CD8-positive, alpha-beta memory T cell (primary cell): ENCODE data around the gene PDHA2. TPM values are rescaled to one million over a fixed set of nuclear protein-coding genes. Genes with fewer than 3 reads are reported as not detected.
"Not testable (repeated sequence)": the region's sequence is repeated elsewhere in the genome, so short reads cannot be mapped to it uniquely, and the experiment has no call there.

Experiments
- CTCF ChIA-PET: fragments of 350-600 bp; sonication (Branson Sonifier 250); formaldehyde crosslinking; loops from one replicate; lab custom pipeline; 2021; ENCODE audit warnings: antibody characterized with exemption; lab: Charles Lee
- POLR2A ChIA-PET: fragments of 350-600 bp; sonication (Branson Sonifier 250); formaldehyde crosslinking; loops from one replicate; lab custom pipeline; 2021; ENCODE audit warnings: antibody characterized with exemption; lab: Charles Lee
- DNase-seq, 5 donors: peaks; one replicate each; pipeline versions ENCODE4 v3.0.0 to v3.0.0-alpha.2; 2020 to 2022; ENCODE audit warnings: mixed read lengths in 1 of 5
- H3K27ac ChIP-seq: one replicate; pipeline ENCODE4 v1.7.0; 2013; ENCODE audit warnings: low read depth, mild to moderate bottlenecking, low read length, moderate library complexity
- H3K27me3 ChIP-seq: 2 replicates; pipeline ENCODE4 v1.7.0; 2013; ENCODE audit warnings: low read length, mild to moderate bottlenecking; ENCODE audit not compliant: insufficient read depth, poor library complexity, severe bottlenecking
- H3K36me3 ChIP-seq: 2 replicates; pipeline ENCODE4 v1.7.0; 2013; ENCODE audit warnings: mild to moderate bottlenecking, low read length, moderate library complexity; ENCODE audit not compliant: insufficient read depth
- H3K4me1 ChIP-seq: 2 replicates; pipeline ENCODE4 v1.7.0; 2013; ENCODE audit warnings: mild to moderate bottlenecking, low read length, moderate library complexity; ENCODE audit not compliant: insufficient read depth
- H3K4me3 ChIP-seq: 2 replicates; pipeline ENCODE4 v1.7.0; 2013; ENCODE audit warnings: mild to moderate bottlenecking, low read length
- H3K9me3 ChIP-seq: 2 replicates; pipeline ENCODE4 v1.7.0; 2013; ENCODE audit warnings: mild to moderate bottlenecking, low read length
- H3K27ac Mint-ChIP-seq, 8 donors: one replicate each; pipeline ENCODE4 v1.8.0; 2020 to 2021; ENCODE audit warnings: mixed read lengths in 8 of 8, mild to moderate bottlenecking in 6 of 8, inconsistent platforms in 3 of 8, moderate library complexity in 3 of 8
- H3K27me3 Mint-ChIP-seq, 2 donors: one replicate each; pipeline ENCODE4 v1.8.0; 2020 to 2021; ENCODE audit warnings: mixed read lengths in 2 of 2, mild to moderate bottlenecking in 1 of 2, moderate library complexity in 1 of 2
- H3K36me3 Mint-ChIP-seq, 3 donors: one replicate each; pipeline ENCODE4 v1.8.0; 2020 to 2021; ENCODE audit warnings: mixed read lengths in 3 of 3, inconsistent platforms in 1 of 3, mild to moderate bottlenecking in 1 of 3
- H3K4me1 Mint-ChIP-seq, 3 donors: one replicate each; pipeline ENCODE4 v1.8.0; 2020 to 2021; ENCODE audit warnings: mixed read lengths in 3 of 3, inconsistent platforms in 1 of 3, mild to moderate bottlenecking in 1 of 3
- H3K4me3 Mint-ChIP-seq, 7 donors: one replicate each; pipeline ENCODE4 v1.8.0; 2020 to 2021; ENCODE audit warnings: mixed read lengths in 7 of 7, mild to moderate bottlenecking in 6 of 7, moderate library complexity in 4 of 7, inconsistent platforms in 2 of 7
- H3K9me3 Mint-ChIP-seq, 5 donors: one replicate each; pipeline ENCODE4 v1.8.0; 2020 to 2022; ENCODE audit warnings: mixed read lengths in 5 of 5, mild to moderate bottlenecking in 3 of 5, moderate library complexity in 2 of 5, inconsistent platforms in 1 of 5
- polyA plus RNA-seq: library from polyadenylated mRNA; unstranded; fragments of 300-500 nt; fragmentation: Illumina TruSeq; gene quantifications from one replicate; pipeline ENCODE4 v1.2.3, GENCODE V29; 2021
- total RNA-seq, 2 experiments: library from RNA; stranded (reverse); gene quantifications; one replicate each; pipeline ENCODE4 v1.2.3, GENCODE V29; 2021

The PDHA2 gene
- total and polyA plus RNA-seq, 3 experiments from 2014 or later: not detected

GRCh38 chr4:95835672-95836071 lies 4.2 kb upstream of the PDHA2 start:
- no peaks in the 10 kb centered on the region for H3K9me3 ChIP-seq
- no peak for DNase-seq
- no peak overlapping the region for H3K27ac Mint-ChIP-seq
- POLR2A ChIA-PET: no interaction called here
- CTCF ChIA-PET: no interaction called here
- H3K4me1 Mint-ChIP-seq: no peaks in the 10 kb centered on the region
- H3K36me3 Mint-ChIP-seq: no peaks in the 10 kb centered on the region
- peaks cover 0 to 18% (median 0%) of the 10 kb centered on the region in 5 donors for H3K9me3 Mint-ChIP-seq
- H3K4me3 ChIP-seq: no peak overlapping the region
- no peaks in the 10 kb centered on the region for H3K27me3 Mint-ChIP-seq
- H3K4me3 Mint-ChIP-seq: no peak overlapping the region
- no peaks in the 10 kb centered on the region for H3K27me3 ChIP-seq
- H3K4me1 ChIP-seq: no peaks in the 10 kb centered on the region
- H3K36me3 ChIP-seq: no peaks in the 10 kb centered on the region
- no peak overlapping the region for H3K27ac ChIP-seq

GRCh38 chr4:95838192-95838591 lies 1.7 kb upstream of the PDHA2 start:
- CTCF ChIA-PET: no interaction called here
- no peaks in the 10 kb centered on the region for H3K27me3 ChIP-seq
- no peak for DNase-seq
- Mint-ChIP-seq H3K9me3 (peaks cover 0 to 23% (median 3%) of the 10 kb centered on the region in 5 donors), H3K36me3 (no peaks in the 10 kb centered on the region), H3K4me1 (no peaks in the 10 kb centered on the region), H3K27me3 (no peaks in the 10 kb centered on the region), H3K4me3 (no peak overlapping the region), H3K27ac (no peak overlapping the region)
- H3K27ac ChIP-seq: no peak overlapping the region
- H3K4me3 ChIP-seq: no peak overlapping the region
- no peaks in the 10 kb centered on the region for H3K36me3 ChIP-seq
- no peaks in the 10 kb centered on the region for H3K9me3 ChIP-seq
- no peaks in the 10 kb centered on the region for H3K4me1 ChIP-seq
- POLR2A ChIA-PET: no interaction called here

GRCh38 chr4:95847908-95848460 lies 8.1 kb downstream of the PDHA2 start:
- Histone ChIP-seq H3K27ac (no peak overlapping the region), H3K4me3 (no peak overlapping the region), H3K36me3 (no peaks in the 10 kb centered on the region), H3K9me3 (no peaks in the 10 kb centered on the region), H3K27me3 (no peaks in the 10 kb centered on the region), H3K4me1 (no peaks in the 10 kb centered on the region)
- CTCF ChIA-PET: no interaction called here
- no peak overlapping the region for H3K4me3 Mint-ChIP-seq
- POLR2A ChIA-PET: no interaction called here
- no peaks in the 10 kb centered on the region for H3K36me3 Mint-ChIP-seq
- no peaks in the 10 kb centered on the region for H3K4me1 Mint-ChIP-seq
- no peak overlapping the region for H3K27ac Mint-ChIP-seq
- no peaks in the 10 kb centered on the region for H3K27me3 Mint-ChIP-seq
- H3K9me3 Mint-ChIP-seq: peaks cover under 1 to 17% (median 4%) of the 10 kb centered on the region in 5 donors
- no peak for DNase-seq

- Histone ChIP-seq H3K36me3 (no peaks in the 10 kb centered on the region), H3K4me1 (no peaks in the 10 kb centered on the region), H3K27ac (no peak overlapping the region), H3K4me3 (no peak overlapping the region), H3K27me3 (no peaks in the 10 kb centered on the region), H3K9me3 (no peaks in the 10 kb centered on the region)
- Mint-ChIP-seq H3K4me3 (no peak overlapping the region), H3K27me3 (peaks cover 0 to 1% of the 10 kb centered on the region in 2 donors), H3K36me3 (no peaks in the 10 kb centered on the region), H3K27ac (no peak overlapping the region), H3K4me1 (no peaks in the 10 kb centered on the region), H3K9me3 (peaks cover 0 to 16% (median 6%) of the 10 kb centered on the region in 5 donors)
- CTCF ChIA-PET: no interaction called here
- POLR2A ChIA-PET: no interaction called here
- DNase-seq: no peak
These were observed 10.3 kb downstream of the PDHA2 start for GRCh38 chr4:95850161-95850560.

GRCh38 chr4:95857761-95858160 lies 17.9 kb downstream of the PDHA2 start:
- ChIA-PET CTCF (no interaction called here), POLR2A (no interaction called here)
- H3K4me3 Mint-ChIP-seq: no peak overlapping the region
- H3K27me3 ChIP-seq: no peaks in the 10 kb centered on the region
- no peak overlapping the region for H3K27ac ChIP-seq
- H3K9me3 Mint-ChIP-seq: peaks cover 3 to 23% (median 9%) of the 10 kb centered on the region in 5 donors
- H3K4me1 Mint-ChIP-seq: no peaks in the 10 kb centered on the region
- no peaks in the 10 kb centered on the region for H3K36me3 ChIP-seq
- no peaks in the 10 kb centered on the region for H3K4me1 ChIP-seq
- DNase-seq: no peak
- H3K4me3 ChIP-seq: no peak overlapping the region
- no peaks in the 10 kb centered on the region for H3K9me3 ChIP-seq
- no peak overlapping the region for H3K27ac Mint-ChIP-seq
- H3K27me3 Mint-ChIP-seq: peaks cover 0 to 1% of the 10 kb centered on the region in 2 donors
- no peaks in the 10 kb centered on the region for H3K36me3 Mint-ChIP-seq

- H3K4me1 Mint-ChIP-seq: no peaks in the 10 kb centered on the region
- no peaks in the 10 kb centered on the region for H3K27me3 Mint-ChIP-seq
- H3K9me3 Mint-ChIP-seq: peaks cover 15 to 28% (median 22%) of the 10 kb centered on the region in 5 donors
These were observed 28.0 kb downstream of the PDHA2 start for GRCh38 chr4:95867919-95868318.

GRCh38 chr4:95869414-95869813 lies 29.5 kb downstream of the PDHA2 start:
- H3K4me3 Mint-ChIP-seq, H3K36me3 ChIP-seq, POLR2A ChIA-PET, DNase-seq, H3K4me1 Mint-ChIP-seq, H3K27me3 Mint-ChIP-seq, H3K4me3 ChIP-seq, H3K9me3 ChIP-seq, H3K27ac Mint-ChIP-seq, H3K27me3 ChIP-seq, H3K36me3 Mint-ChIP-seq, CTCF ChIA-PET, H3K4me1 ChIP-seq, H3K27ac ChIP-seq: not testable (repeated sequence)
- H3K9me3 Mint-ChIP-seq: peaks cover 15 to 22% (median 18%) of the 10 kb centered on the region in 5 donors

More at GRCh38 chr4:95867919-95868318, 28.0 kb downstream of the PDHA2 start:
- Histone ChIP-seq H3K9me3 (no peaks in the 10 kb centered on the region), H3K4me3 (no peak overlapping the region), H3K27me3 (no peaks in the 10 kb centered on the region), H3K4me1 (no peaks in the 10 kb centered on the region), H3K36me3 (no peaks in the 10 kb centered on the region), H3K27ac (no peak overlapping the region)
- no peak overlapping the region for H3K27ac Mint-ChIP-seq
- no peak for DNase-seq
- H3K36me3 Mint-ChIP-seq: no peaks in the 10 kb centered on the region
- no peak overlapping the region for H3K4me3 Mint-ChIP-seq
- CTCF ChIA-PET: no interaction called here
- POLR2A ChIA-PET: no interaction called here

GRCh38 chr4:95869961-95870500 lies 30.1 kb downstream of the PDHA2 start:
- no peak for DNase-seq
- Mint-ChIP-seq H3K4me3 (no peak overlapping the region), H3K27me3 (no peaks in the 10 kb centered on the region), H3K9me3 (peaks cover 15 to 22% (median 19%) of the 10 kb centered on the region in 5 donors), H3K36me3 (no peaks in the 10 kb centered on the region), H3K27ac (no peak overlapping the region), H3K4me1 (no peaks in the 10 kb centered on the region)
- Histone ChIP-seq H3K27me3 (no peaks in the 10 kb centered on the region), H3K4me3 (no peak overlapping the region), H3K36me3 (no peaks in the 10 kb centered on the region), H3K27ac (no peak overlapping the region), H3K4me1 (no peaks in the 10 kb centered on the region), H3K9me3 (no peaks in the 10 kb centered on the region)
- POLR2A ChIA-PET: no interaction called here
- CTCF ChIA-PET: no interaction called here
